Natural killer cell (primary cell): ENCODE measurements around the gene PCYT1A. TPM values are rescaled to one million over a fixed set of nuclear protein-coding genes. Genes with fewer than 3 reads are reported as not detected.
"Not testable (repeated sequence)": the region's sequence is repeated elsewhere in the genome, so short reads cannot be mapped to it uniquely, and the experiment has no call there.

Experiments
- ATAC-seq, 3 donors: fragments of 150-1000 bp in 2 of 3; fragments of 200-7000 bp in 1 of 3; cut with Tn5 transposase; 1 replicate in 1 of 3; 2 replicates in 2 of 3; pipeline ENCODE4 v1.10.0; 2021; ENCODE audit warnings: mild to moderate bottlenecking in 2 of 3, moderate library complexity in 2 of 3
- DNase-seq, 2 donors: peaks; one replicate each; pipeline versions ENCODE4 v3.0.0 to v3.0.0-alpha.2; 2013 to 2021; ENCODE audit warnings: mixed read lengths in 1 of 2
- H3K27ac ChIP-seq: one replicate; pipeline ENCODE4 v1.5.1; 2013; ENCODE audit warnings: mild to moderate bottlenecking, low read length
- H3K27me3 ChIP-seq: one replicate; pipeline ENCODE4 v1.6.1; 2013; ENCODE audit warnings: low read length; ENCODE audit not compliant: control insufficient read depth, insufficient read depth
- H3K36me3 ChIP-seq: one replicate; pipeline ENCODE4 v1.6.1; 2013; ENCODE audit warnings: low read length; ENCODE audit not compliant: control insufficient read depth, insufficient read depth
- H3K4me1 ChIP-seq: one replicate; pipeline ENCODE4 v1.6.1; 2013; ENCODE audit warnings: low read length; ENCODE audit not compliant: control insufficient read depth, insufficient read depth
- H3K4me3 ChIP-seq: one replicate; pipeline ENCODE4 v1.5.1; 2013; ENCODE audit warnings: low read length
- H3K9me3 ChIP-seq: one replicate; pipeline ENCODE4 v1.6.1; 2013; ENCODE audit warnings: low read length; ENCODE audit not compliant: control insufficient read depth, insufficient read depth
- H3K27ac Mint-ChIP-seq, 2 donors: one replicate each; pipeline ENCODE4 v1.8.0; 2022; ENCODE audit warnings: mild to moderate bottlenecking in 2 of 2, mixed read lengths in 2 of 2, moderate library complexity in 1 of 2
- H3K27me3 Mint-ChIP-seq, 2 donors: one replicate each; pipeline ENCODE4 v1.8.0; 2022; ENCODE audit warnings: low read depth in 2 of 2, mixed read lengths in 2 of 2
- H3K36me3 Mint-ChIP-seq: one replicate; pipeline ENCODE4 v1.8.0; 2022; ENCODE audit warnings: mixed read lengths
- H3K4me1 Mint-ChIP-seq, 2 donors: one replicate each; pipeline ENCODE4 v1.8.0; 2022; ENCODE audit warnings: mixed read lengths in 2 of 2
- H3K4me3 Mint-ChIP-seq: one replicate; pipeline ENCODE4 v1.8.0; 2022; ENCODE audit warnings: mild to moderate bottlenecking, moderate library complexity, mixed read lengths
- H3K9me3 Mint-ChIP-seq, 2 donors: one replicate each; pipeline ENCODE4 v1.8.0; 2022; ENCODE audit warnings: mixed read lengths in 2 of 2
- WGBS: methylation state at CpG from one replicate; pipeline ENCODE4 v1.1.7; 2013; ENCODE audit warnings: missing lambda C conversion rate; ENCODE audit not compliant: insufficient coverage; 5-methylcytosine and 5-hydroxymethylcytosine counted together
- intact Hi-C: fragments of 100-400 bp; cut with micrococcal nuclease; formaldehyde crosslinking; loops from one replicate; pipeline ENCODE4 v1.14.2; 2022
- total RNA-seq, 4 donors: library from RNA; stranded (reverse); fragments of 120-200 nt in 1 of 4; gene quantifications; one replicate each; pipeline versions ENCODE4 v1.2.3 to v1.2.4, GENCODE V29; 2013 to 2022
- TF ChIP-seq, protein P1 (sequence below): fragments of 200-600 bp; IDR thresholded peaks from one replicate; pipeline ENCODE4 v1.8.0; 2022; ENCODE audit warnings: antibody characterized with exemption

The PCYT1A gene
- total RNA-seq, 3 donors from 2014 or later (not counting 1 experiment from before 2014, with no cell fraction given) = 105 to 123 (median 110) TPM

DNA sequence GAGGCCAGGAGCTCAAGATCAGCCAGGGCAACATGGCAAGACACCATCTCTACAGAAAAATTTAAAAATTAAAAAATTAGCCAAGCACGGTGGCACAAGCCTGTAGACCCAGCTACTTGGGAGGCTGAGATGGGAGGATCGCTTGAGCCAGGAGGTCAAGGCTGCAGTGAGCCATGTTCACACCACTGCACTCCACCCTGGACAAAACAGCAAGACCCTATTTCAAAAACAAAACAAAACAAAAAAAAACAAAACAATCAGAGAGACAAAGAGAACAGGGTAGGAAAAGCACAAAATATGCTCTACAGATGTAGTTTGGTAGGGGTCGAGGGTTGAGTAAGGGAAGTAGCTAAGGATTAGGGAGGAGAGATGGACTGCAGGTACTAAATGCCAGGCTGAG lies 27.1 kb upstream of the PCYT1A start:
- Mint-ChIP-seq H3K27me3 (no peaks in the 10 kb centered on the region), H3K36me3 (no peaks in the 10 kb centered on the region), H3K9me3 (no peaks in the 10 kb centered on the region), H3K4me3 (peak overlapping the region; percentile 1), H3K4me1 (peaks cover 0 to 25% of the 10 kb centered on the region in 2 donors), H3K27ac (peak overlapping the region in 1 of 2 donors; percentile 53)
- 96% methylated on average over 3 of the region's 3 CpGs for WGBS
- no peak for DNase-seq
- Histone ChIP-seq H3K4me3 (no peak overlapping the region), H3K36me3 (no peaks in the 10 kb centered on the region), H3K9me3 (no peaks in the 10 kb centered on the region), H3K27ac (no peak overlapping the region), H3K4me1 (peaks cover 13% of the 10 kb centered on the region), H3K27me3 (no peaks in the 10 kb centered on the region)
- intact Hi-C loops = no loop called here
- TF ChIP-seq, protein P1, sequence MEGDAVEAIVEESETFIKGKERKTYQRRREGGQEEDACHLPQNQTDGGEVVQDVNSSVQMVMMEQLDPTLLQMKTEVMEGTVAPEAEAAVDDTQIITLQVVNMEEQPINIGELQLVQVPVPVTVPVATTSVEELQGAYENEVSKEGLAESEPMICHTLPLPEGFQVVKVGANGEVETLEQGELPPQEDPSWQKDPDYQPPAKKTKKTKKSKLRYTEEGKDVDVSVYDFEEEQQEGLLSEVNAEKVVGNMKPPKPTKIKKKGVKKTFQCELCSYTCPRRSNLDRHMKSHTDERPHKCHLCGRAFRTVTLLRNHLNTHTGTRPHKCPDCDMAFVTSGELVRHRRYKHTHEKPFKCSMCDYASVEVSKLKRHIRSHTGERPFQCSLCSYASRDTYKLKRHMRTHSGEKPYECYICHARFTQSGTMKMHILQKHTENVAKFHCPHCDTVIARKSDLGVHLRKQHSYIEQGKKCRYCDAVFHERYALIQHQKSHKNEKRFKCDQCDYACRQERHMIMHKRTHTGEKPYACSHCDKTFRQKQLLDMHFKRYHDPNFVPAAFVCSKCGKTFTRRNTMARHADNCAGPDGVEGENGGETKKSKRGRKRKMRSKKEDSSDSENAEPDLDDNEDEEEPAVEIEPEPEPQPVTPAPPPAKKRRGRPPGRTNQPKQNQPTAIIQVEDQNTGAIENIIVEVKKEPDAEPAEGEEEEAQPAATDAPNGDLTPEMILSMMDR = no peak
- no peak for ATAC-seq

- H3K9me3 Mint-ChIP-seq, H3K27ac ChIP-seq, H3K27me3 ChIP-seq, H3K4me3 ChIP-seq, H3K36me3 Mint-ChIP-seq, ATAC-seq, H3K27me3 Mint-ChIP-seq, H3K9me3 ChIP-seq, H3K36me3 ChIP-seq, DNase-seq, intact Hi-C loops, H3K4me3 Mint-ChIP-seq: not testable (repeated sequence)
- H3K4me1 ChIP-seq = peaks cover 12% of the 10 kb centered on the region
- peak overlapping the region in 1 of 2 donors; percentile 53 for H3K27ac Mint-ChIP-seq
- WGBS = 96% methylated on average over 7 of the region's 7 CpGs
- peaks cover 0 to 22% of the 10 kb centered on the region in 2 donors for H3K4me1 Mint-ChIP-seq
Observed at GRCh38 chr3:196314086-196314485, 26.6 kb upstream of the PCYT1A start.

GRCh38 chr3:196302960-196303359 lies 15.4 kb upstream of the PCYT1A start:
- H3K36me3 Mint-ChIP-seq, H3K9me3 ChIP-seq, H3K27me3 ChIP-seq, H3K4me1 ChIP-seq, H3K4me3 ChIP-seq, H3K4me3 Mint-ChIP-seq, H3K4me1 Mint-ChIP-seq, H3K27me3 Mint-ChIP-seq, H3K27ac Mint-ChIP-seq, H3K9me3 Mint-ChIP-seq, DNase-seq, H3K27ac ChIP-seq, H3K36me3 ChIP-seq, ATAC-seq, intact Hi-C loops: not testable (repeated sequence)
- WGBS = 97% methylated on average over 5 of the region's 8 CpGs

- H3K4me3 ChIP-seq, H3K27me3 Mint-ChIP-seq: not testable (repeated sequence)
- WGBS = 77% methylated on average over 3 of the region's 10 CpGs
Observed at GRCh38 chr3:196302551-196302950, 15.0 kb upstream of the PCYT1A start.

DNA sequence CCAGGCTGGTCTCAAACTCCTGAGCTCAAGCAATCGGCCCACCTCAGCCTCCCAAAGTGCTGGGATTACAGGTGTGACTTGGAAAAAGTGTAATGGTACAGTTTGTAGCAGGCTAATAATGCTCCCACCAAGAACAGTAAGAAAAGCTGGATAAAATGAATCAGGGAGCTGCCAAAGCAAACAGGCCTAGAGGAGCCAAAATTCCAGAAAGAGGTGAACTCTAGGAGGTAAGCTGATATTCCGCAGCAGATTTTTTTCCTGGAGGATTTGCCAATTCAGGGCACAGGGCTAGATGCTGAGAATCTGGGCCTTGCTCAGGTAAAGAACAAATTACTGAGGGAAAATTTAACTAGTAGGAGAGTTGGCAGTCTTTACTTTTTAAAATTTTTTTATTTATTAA lies 11.0 kb upstream of the PCYT1A start:
- Histone ChIP-seq H3K4me3 (no peak overlapping the region), H3K9me3 (no peaks in the 10 kb centered on the region), H3K27me3 (no peaks in the 10 kb centered on the region), H3K4me1 (no peaks in the 10 kb centered on the region), H3K27ac (no peak overlapping the region), H3K36me3 (no peaks in the 10 kb centered on the region)
- Mint-ChIP-seq H3K9me3 (no peaks in the 10 kb centered on the region), H3K4me1 (no peaks in the 10 kb centered on the region), H3K36me3 (no peaks in the 10 kb centered on the region), H3K27ac (no peak overlapping the region), H3K27me3 (no peaks in the 10 kb centered on the region), H3K4me3 (no peak overlapping the region)
- WGBS = 97% methylated on average over 2 of the region's 2 CpGs
- DNase-seq = no peak
- intact Hi-C loops = no loop called here
- ATAC-seq = no peak
- TF ChIP-seq, protein P1 = no peak

More at GRCh38 chr3:196302551-196302950, 15.0 kb upstream of the PCYT1A start:
- ATAC-seq, H3K4me1 ChIP-seq, H3K9me3 Mint-ChIP-seq, H3K4me1 Mint-ChIP-seq, H3K27me3 ChIP-seq, intact Hi-C loops, H3K9me3 ChIP-seq, DNase-seq, H3K36me3 Mint-ChIP-seq, H3K36me3 ChIP-seq, H3K27ac Mint-ChIP-seq, H3K27ac ChIP-seq, H3K4me3 Mint-ChIP-seq: not testable (repeated sequence)
